GM18507 (cell line): ENCODE data around the gene RIPOR3.
"Not testable (repeated sequence)": the region's sequence is repeated elsewhere in the genome, so short reads cannot be mapped to it uniquely, and the experiment has no call there.

Experiments used
- DNase-seq: peaks from one replicate; pipeline ENCODE4 v3.0.0; 2011; ENCODE audit warnings: low read depth; ENCODE audit not compliant: insufficient read length; ENCODE audit errors: extremely low spot score
- FAIRE-seq: peaks from 2 replicates; lab custom pipeline; 2011; peaks lifted over from hg19 to GRCh38; lab: Jason Lieb, UNC

The RIPOR3 gene

DNA sequence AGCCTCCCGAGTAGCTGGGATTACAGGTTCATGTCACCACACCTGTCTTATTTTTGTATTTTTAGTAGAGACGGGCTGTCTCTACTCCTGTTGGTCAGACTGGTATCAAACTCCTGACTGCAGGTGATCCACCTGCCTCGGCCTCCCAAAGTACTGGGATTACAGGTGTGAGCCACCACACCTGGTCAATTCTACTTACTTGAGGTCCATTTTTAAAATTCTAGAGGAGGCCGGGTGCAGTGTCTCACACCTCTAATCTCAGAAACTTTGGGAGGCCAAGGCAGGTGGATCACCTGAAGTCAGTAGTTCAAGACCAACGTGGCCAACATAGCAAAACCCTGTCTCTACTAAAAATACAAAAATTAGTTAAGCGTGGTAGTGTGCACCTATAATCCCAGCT lies 7.8 kb downstream of the RIPOR3 start:
- FAIRE-seq: no peak

GRCh38 chr20:50682947-50683530 lies 8.3 kb downstream of the RIPOR3 start:
- FAIRE-seq (no peak), DNase-seq (no peak)

More for the DNA sequence above, 7.8 kb downstream of the RIPOR3 start:
- DNase-seq: no peak

GRCh38 chr20:50682065-50682464 lies 9.3 kb downstream of the RIPOR3 start:
- FAIRE-seq: no peak
- no peak for DNase-seq

DNA sequence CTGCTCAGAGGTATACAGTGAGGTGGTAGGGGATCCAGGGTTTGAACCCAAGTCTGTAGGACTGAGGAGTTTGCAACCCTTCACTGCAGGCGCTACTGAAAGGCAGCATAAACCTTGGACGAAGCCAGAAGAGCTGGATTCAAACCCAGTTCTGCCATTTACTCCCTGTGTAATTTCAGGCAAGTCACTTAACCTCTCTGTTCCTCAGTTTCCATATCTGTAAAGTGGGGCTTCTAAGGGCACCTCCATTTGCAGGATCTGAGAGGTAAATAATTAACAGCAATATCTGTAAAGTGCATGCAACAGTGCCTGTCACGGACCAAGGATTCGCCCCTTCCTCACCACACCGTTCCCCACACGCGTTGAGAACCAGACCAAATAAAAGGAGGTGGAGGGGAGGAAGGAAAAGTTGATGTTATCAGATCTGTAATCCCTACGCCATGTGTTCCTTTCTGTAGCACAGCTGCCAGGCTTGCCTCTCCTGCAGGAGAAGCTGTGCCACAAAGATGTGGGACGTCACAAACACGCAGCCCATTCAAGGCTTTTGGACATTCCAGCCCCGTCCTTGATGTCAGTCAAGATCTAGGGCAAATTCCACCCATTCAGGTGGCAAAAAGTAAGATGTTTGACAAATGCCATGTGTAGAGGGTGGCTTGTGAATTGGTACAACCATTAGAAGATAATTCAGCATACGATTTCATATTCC lies 9.8 kb downstream of the RIPOR3 start:
- DNase-seq: no peak
- no peak for FAIRE-seq

DNA sequence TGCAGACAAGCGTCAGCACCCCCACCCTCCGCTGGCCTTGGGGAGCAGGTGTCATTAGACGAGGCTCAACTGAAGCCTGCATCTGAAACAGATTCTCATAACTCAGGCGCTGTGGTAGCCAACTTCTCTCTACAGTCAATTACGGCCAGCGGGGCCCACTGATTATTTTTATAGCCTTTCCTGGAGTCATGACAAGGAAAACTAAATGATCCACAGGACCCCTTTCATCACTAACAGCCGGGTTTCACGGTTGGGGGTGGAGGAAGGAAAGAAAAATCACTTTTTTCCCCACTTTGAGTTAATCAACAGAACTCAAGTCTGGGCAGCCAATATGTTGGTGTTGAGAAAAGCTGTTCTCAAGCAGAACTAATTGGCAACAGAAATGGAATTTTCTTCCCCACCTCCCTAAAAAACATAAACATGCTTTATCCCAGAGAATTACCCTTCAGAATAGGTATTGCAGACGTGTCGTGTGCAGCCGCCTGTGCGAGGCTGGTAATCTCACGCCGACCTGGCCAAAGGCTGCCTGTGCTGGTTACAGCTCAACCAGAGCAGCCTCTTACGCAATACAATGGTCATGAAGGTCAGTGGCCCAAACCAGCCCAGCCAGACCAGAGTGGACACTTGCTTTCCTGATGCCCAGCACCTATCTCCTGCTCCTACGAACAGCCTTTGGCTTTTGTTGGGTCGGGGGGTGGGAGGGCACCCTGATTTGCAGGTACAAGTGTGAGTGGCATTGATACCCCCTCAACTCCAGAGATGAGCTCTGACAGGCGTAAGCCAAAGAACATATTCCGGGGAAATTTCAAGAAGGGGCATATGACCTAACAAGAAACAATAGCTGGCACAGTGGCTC lies 11.0 kb downstream of the RIPOR3 start:
- DNase-seq (no peak), FAIRE-seq (no peak)

DNA sequence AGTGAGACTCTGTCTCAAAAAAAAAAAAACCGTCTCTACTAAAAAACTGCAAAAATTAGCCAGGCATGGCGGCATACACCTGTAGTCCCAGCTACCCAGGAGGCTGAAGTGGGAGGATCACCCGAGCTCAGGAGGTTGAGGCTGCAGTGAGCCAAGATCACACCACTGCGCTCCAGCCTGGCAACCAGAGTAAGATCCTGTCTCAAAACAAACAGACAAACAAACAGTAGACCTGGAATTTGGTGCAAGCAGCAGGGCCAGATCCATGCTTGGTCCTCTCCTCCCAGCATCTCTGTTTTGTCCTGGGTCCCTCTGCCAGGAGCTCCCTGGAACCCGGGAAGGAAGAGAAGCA lies 11.6 kb downstream of the RIPOR3 start:
- no peak for DNase-seq
- FAIRE-seq: no peak

DNA sequence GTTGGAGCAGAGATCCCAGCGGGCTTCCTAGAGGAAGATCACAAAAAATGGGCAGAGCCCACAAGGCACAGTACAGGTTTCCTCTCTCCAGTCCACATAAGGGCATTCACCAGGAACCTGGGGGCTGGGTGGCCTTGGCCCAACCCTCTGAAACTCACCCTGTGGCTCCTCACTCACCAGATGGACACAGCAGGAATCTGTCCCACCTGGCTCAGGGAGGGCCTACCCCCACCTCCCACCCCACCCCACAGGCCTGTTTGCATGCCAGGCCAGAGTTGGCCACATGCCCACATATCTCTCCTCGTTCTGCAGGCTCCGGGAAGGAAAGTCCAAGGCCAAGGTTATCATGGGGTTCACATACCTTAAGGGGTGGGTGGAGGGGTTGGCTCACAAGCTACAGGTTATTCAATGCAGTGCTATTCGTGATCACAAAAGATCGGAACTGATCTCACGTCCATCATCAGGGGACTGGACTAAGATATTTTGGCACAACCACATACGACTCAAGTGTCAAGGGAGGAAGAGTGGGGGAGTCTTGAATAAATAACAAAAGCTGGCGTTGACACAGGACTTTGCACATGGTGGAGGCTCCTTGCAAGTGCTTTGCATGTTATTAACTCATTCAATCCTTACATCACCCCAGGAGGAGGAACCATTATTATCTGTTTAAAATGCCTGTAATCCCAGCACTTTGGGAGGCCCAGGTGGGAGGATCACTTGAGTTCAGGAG lies 13.0 kb downstream of the RIPOR3 start:
- no peak for FAIRE-seq

DNA sequence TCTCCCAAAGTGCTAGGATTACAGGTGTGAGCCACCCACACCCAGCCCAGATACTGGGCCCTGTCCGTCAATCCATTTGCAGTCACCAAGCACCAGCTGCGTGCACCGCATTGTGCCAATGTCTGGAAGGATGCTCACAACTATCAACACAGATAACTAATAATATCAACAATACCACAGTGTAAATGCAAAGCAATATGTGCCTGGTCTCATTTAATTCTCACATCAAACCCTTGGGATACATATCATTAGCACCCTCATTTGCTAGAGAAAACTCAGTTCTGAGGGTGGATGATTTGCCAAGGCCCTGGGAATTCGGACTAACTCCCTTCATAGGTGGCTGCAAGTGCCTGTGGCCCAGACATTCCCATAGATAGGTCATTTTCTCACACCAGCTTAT lies 14.5 kb downstream of the RIPOR3 start:
- DNase-seq (no peak), FAIRE-seq (no peak)

More for the DNA sequence above, 13.0 kb downstream of the RIPOR3 start:
- no peak for DNase-seq

GRCh38 chr20:50676377-50676731 lies 15.0 kb downstream of the RIPOR3 start:
- FAIRE-seq: not testable (repeated sequence)

GRCh38 chr20:50675671-50676376 lies 15.5 kb downstream of the RIPOR3 start:
- DNase-seq (no peak), FAIRE-seq (no peak)

More at GRCh38 chr20:50676377-50676731, 15.0 kb downstream of the RIPOR3 start:
- not testable (repeated sequence) for DNase-seq

DNA sequence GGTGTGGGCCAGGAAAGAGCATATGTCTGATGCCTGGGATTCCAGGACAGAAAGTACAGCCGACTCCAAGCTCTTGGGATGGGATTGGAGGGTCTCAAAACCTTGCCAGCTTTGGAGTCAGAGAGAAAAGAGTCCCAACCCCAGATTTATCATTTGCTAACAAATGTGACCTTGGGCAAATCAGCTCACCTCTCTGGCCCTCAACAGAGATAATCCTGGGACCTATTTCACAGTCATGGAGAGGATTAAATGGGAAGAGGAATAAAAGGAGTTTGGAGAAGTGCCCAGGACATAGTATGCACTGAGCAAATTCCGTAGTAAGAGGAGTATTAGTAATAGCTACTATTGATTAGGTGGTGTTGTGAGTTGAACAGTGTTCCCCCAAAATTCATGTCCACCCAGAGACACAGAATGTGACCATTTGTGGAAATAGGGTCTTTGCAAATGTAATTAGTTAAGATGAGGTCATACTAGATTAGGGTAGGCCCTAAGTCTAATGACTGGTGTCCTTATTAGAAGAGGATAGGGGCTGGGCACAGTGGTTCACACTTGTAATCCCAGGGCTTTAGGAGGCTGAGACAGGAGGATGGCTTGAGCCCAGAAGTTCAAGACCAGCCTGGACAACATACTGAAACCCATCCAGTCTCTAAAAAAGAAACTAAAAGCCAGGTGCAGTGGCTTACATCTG lies 17.1 kb downstream of the RIPOR3 start:
- no peak for FAIRE-seq

DNA sequence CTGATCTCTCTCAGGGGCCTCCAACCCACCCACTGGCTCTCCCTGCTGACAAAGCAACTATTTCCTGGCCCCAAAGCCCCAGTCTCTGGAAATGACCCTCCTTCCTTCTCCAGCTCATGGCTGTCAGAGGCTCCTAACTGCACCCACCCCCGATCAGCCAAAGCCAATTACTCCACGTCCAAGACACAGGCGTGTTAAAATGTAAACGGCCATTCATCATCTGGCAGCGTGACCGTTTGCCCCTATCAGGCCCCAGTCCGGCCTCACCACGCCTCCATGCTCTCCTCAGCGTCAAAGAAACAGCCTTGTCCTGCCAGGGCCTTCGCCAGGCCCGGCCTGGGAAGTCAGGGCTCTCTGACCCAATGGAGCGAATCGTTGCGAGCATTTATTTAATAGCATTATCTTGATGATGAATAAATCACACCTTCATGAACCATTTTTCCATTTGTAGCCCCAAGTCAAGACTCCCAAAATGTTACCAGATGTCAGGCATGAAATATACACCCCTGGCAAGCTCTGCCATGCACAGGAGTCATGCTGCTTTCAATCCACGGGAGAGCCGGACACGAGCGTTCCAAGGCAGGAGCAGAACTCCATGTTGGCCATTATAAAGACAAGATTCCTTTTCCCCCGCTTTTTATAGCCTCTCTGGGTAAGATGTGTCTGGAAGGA lies 17.7 kb downstream of the RIPOR3 start:
- DNase-seq: no peak
- FAIRE-seq: no peak

More for the DNA sequence above, 17.1 kb downstream of the RIPOR3 start:
- no peak for DNase-seq

GRCh38 chr20:50673146-50673465 lies 18.2 kb downstream of the RIPOR3 start:
- FAIRE-seq (no peak), DNase-seq (no peak)

DNA sequence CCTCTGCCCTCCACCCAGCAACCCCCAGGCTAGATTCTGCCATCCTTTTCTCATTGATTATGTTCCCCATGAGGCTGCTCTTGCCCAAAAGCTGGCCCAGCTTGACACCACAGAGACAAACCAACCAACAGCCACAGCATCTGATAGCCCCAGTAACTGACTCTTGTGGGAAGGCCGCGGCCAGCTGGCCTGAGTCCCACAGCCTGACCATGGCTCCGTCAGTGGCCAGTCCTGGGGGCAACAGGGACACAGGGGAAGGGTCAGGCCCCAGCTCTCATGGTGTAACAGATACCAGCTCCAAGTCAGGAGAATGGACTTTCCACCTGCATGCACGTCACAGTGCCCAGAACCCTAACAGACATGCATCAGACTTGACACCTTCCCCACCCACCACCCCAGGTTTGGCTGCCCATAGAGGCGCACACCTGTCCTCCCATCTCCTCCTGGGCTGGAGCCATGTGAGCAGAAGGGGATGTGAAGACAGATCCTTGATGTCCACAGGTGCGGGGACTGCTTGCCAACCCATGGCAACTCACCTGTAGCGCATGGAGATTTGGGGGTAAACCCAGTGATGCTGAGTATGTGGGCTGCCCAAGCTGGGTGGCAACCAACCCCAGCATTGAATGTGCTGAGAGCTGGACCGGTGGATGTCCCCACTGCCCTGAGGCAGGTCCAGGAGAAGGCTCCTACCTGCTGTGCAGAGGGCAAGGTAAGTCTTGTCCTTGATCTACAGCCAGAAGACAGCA lies 18.8 kb downstream of the RIPOR3 start:
- FAIRE-seq (no peak), DNase-seq (no peak)

DNA sequence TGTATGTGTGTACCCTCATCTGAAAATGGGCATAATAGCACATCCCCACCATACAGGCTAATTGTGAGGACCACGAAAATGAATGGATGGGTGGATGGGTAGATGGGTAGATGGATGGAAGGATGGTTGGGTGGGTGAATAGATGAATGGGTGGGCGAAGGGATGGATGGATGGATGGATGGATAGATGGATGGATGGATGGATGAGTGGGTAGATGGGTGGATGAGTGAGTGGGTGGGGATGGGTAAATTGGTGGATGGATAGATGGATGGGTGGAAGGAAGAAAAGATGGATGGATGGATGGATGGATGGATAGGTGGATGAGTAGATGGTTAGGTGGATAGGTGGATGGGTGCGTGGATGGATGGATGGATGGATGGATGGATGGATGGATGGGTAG lies 19.7 kb downstream of the RIPOR3 start:
- DNase-seq (no peak), FAIRE-seq (no peak)

- FAIRE-seq, DNase-seq: not testable (repeated sequence)
Measured at GRCh38 chr20:50671010-50671409, 20.3 kb downstream of the RIPOR3 start.

GRCh38 chr20:50670126-50670862 lies 21.0 kb downstream of the RIPOR3 start:
- FAIRE-seq: no peak

More at GRCh38 chr20:50670126-50670862, 21.0 kb downstream of the RIPOR3 start:
- no peak for DNase-seq
